ENCODE measurements around the gene OPA1. TPM values are rescaled to one million over a fixed set of nuclear protein-coding genes. Genes with fewer than 3 reads are reported as not detected.

Gene OPA1
- total and polyA plus RNA-seq, 2 of the 13 experiments (the other 11 are each of a cell fraction or from before 2014, with no cell fraction given), result 26.7 to 78.5 TPM

GRCh38 chr3:193719735-193720134 is 126.7 kb downstream of the OPA1 start (continued):
- TF ChIP-seq MED1 (CRISPR knock-in tag; IDR thresholded peaks at IDR 0.05) (peak; percentile 65), ZNF451 (CRISPR knock-in tag; IDR thresholded peaks at IDR 0.05) (no peak), ZNF790 (CRISPR knock-in tag; IDR thresholded peaks at IDR 0.05; ENCODE audit: borderline replicate concordance) (no peak), RXRA (CRISPR knock-in tag; IDR thresholded peaks at IDR 0.05) (peak; percentile 34; the same call in 1 of the 2 replicates), HNRNPK (IDR thresholded peaks at IDR 0.05; ENCODE audit: low read depth, low read length, poor library complexity, severe bottlenecking) (no peak), ZBTB42 (CRISPR knock-in tag; IDR thresholded peaks at IDR 0.05) (no peak), ZEB1 (IDR thresholded peaks at IDR 0.05; ENCODE audit: insufficient replicate concordance, low read depth) (no peak), RARG (CRISPR knock-in tag; IDR thresholded peaks at IDR 0.05; ENCODE audit: low read depth) (no peak), GABPB1 (CRISPR knock-in tag; IDR thresholded peaks at IDR 0.05) (no peak), NAIF1 (CRISPR knock-in tag; IDR thresholded peaks at IDR 0.05; ENCODE audit: borderline replicate concordance) (no peak), PATZ1 (CRISPR knock-in tag; IDR thresholded peaks at IDR 0.05) (0 out of 2 replicates have a peak, but pooled peaks have one; percentile 19), SOX6 (IDR thresholded peaks at IDR 0.05) (no peak), SOX6 (CRISPR knock-in tag; IDR thresholded peaks at IDR 0.05) (no peak), HIC2 (CRISPR knock-in tag; IDR thresholded peaks at IDR 0.05; ENCODE audit: low read depth) (peak; percentile 61; the same call in 1 of the 2 replicates), SOX5 (CRISPR knock-in tag; IDR thresholded peaks at IDR 0.05; ENCODE audit: borderline replicate concordance) (peak; percentile 46; the same call in 1 of the 2 replicates), ZNF780A (CRISPR knock-in tag; IDR thresholded peaks at IDR 0.05) (no peak), TBL1XR1 (IDR thresholded peaks at IDR 0.05; ENCODE audit: borderline replicate concordance, low read length, partially characterized antibody) (no peak), FOSL2 (CRISPR knock-in tag; IDR thresholded peaks at IDR 0.05) (peak; percentile 19; the same call in 1 of the 2 replicates), DRAP1 (CRISPR knock-in tag; IDR thresholded peaks at IDR 0.05) (no peak), THRA (CRISPR knock-in tag; IDR thresholded peaks at IDR 0.05; ENCODE audit: borderline replicate concordance) (0 out of 2 replicates have a peak, but pooled peaks have one; percentile 13), SNAI1 (CRISPR knock-in tag; IDR thresholded peaks at IDR 0.05; ENCODE audit: borderline replicate concordance) (no peak), RBFOX2 (IDR thresholded peaks at IDR 0.05; ENCODE audit: low read depth, low read length) (no peak), NR1H2 (CRISPR knock-in tag; IDR thresholded peaks at IDR 0.05; ENCODE audit: borderline replicate concordance, low read depth) (no peak), MYC (CRISPR knock-in tag; IDR thresholded peaks at IDR 0.05; ENCODE audit: borderline replicate concordance) (no peak), SIN3B (IDR thresholded peaks at IDR 0.05; ENCODE audit: low read length) (no peak), ZNF563 (CRISPR knock-in tag; IDR thresholded peaks at IDR 0.05) (no peak), JUN (CRISPR knock-in tag; IDR thresholded peaks at IDR 0.05) (no peak), ZNF24 (IDR thresholded peaks at IDR 0.05) (no peak)
